ENCODE data around the gene TRPV6. TPM values are rescaled to one million over a fixed set of nuclear protein-coding genes. Genes with fewer than 3 reads are reported as not detected.

The TRPV6 gene
- polyA plus RNA-seq, 1 donor from 2014 or later, result 0.30 TPM

DNA sequence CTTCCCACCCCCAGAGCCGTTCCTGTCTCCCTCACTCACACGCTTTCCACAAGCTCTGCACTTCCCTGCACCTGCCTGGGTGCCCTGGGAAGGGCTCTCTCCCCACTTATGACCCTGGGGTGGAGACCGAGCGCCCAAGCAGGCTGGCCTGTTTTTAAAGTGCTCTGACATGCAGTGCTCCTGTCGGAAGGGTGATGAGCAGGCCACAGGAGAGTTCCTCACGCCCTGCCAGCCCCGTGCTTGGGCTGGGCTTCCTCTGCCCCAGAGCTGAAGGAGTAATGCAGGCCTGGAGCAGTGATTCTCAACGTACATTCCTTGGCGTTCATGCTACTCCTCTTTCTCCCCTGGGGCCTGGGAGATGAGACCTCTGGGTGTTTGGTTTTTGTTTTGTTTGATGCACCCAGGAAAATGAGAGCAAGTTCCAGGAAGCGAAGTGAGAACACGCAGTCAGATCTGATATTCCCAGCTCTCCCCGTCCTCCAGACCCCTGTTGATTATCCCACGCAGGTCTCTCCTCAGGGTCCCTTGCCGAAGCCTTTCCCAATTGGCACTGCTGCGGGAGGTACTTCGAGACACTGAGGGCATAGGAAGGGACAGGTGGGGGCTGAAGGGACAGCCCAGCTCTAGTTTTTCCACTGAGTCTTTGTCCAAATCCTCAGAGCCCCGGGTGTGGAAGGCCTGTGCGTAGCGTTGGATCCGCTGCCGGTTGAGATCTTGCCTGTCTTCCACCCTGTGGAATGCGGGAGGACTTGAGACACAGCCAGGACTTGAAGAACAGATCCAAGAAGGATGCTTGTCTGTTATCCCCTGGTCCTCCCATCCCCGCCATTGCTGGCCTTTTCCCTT is 14.1 kb downstream of the TRPV6 start:
- TF ChIP-seq RAD21 (conservative IDR thresholded peaks at IDR 0.05) (no peak), EP300 (conservative IDR thresholded peaks at IDR 0.05; ENCODE audit: poor library complexity, severe bottlenecking) (no peak), TAF1 (IDR thresholded peaks at IDR 0.05; ENCODE audit: low read depth) (no peak), SMC3 (conservative IDR thresholded peaks at IDR 0.05; ENCODE audit: poor library complexity) (no peak), EZH2 (IDR thresholded peaks at IDR 0.05; ENCODE audit: borderline replicate concordance, insufficient read depth, low read length, poor library complexity, severe bottlenecking) (no peak), POLR2AphosphoS5 (IDR thresholded peaks at IDR 0.05) (no peak), MXI1 (conservative IDR thresholded peaks at IDR 0.05; ENCODE audit: poor library complexity, severe bottlenecking) (no peak)
- TF ChIP-seq, protein P1, sequence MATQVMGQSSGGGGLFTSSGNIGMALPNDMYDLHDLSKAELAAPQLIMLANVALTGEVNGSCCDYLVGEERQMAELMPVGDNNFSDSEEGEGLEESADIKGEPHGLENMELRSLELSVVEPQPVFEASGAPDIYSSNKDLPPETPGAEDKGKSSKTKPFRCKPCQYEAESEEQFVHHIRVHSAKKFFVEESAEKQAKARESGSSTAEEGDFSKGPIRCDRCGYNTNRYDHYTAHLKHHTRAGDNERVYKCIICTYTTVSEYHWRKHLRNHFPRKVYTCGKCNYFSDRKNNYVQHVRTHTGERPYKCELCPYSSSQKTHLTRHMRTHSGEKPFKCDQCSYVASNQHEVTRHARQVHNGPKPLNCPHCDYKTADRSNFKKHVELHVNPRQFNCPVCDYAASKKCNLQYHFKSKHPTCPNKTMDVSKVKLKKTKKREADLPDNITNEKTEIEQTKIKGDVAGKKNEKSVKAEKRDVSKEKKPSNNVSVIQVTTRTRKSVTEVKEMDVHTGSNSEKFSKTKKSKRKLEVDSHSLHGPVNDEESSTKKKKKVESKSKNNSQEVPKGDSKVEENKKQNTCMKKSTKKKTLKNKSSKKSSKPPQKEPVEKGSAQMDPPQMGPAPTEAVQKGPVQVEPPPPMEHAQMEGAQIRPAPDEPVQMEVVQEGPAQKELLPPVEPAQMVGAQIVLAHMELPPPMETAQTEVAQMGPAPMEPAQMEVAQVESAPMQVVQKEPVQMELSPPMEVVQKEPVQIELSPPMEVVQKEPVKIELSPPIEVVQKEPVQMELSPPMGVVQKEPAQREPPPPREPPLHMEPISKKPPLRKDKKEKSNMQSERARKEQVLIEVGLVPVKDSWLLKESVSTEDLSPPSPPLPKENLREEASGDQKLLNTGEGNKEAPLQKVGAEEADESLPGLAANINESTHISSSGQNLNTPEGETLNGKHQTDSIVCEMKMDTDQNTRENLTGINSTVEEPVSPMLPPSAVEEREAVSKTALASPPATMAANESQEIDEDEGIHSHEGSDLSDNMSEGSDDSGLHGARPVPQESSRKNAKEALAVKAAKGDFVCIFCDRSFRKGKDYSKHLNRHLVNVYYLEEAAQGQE (IDR thresholded peaks at IDR 0.05; ENCODE audit: borderline replicate concordance), result no peak
- TF ChIP-seq, protein P2, sequence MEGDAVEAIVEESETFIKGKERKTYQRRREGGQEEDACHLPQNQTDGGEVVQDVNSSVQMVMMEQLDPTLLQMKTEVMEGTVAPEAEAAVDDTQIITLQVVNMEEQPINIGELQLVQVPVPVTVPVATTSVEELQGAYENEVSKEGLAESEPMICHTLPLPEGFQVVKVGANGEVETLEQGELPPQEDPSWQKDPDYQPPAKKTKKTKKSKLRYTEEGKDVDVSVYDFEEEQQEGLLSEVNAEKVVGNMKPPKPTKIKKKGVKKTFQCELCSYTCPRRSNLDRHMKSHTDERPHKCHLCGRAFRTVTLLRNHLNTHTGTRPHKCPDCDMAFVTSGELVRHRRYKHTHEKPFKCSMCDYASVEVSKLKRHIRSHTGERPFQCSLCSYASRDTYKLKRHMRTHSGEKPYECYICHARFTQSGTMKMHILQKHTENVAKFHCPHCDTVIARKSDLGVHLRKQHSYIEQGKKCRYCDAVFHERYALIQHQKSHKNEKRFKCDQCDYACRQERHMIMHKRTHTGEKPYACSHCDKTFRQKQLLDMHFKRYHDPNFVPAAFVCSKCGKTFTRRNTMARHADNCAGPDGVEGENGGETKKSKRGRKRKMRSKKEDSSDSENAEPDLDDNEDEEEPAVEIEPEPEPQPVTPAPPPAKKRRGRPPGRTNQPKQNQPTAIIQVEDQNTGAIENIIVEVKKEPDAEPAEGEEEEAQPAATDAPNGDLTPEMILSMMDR (IDR thresholded peaks at IDR 0.05; ENCODE audit: poor library complexity, severe bottlenecking), result no peak
- no peaks in the 10 kb centered on the region for H3K79me2 ChIP-seq (replicated peaks; ENCODE audit: insufficient read depth, low read length)
- H4K20me1 ChIP-seq (ENCODE audit: insufficient read depth), result no peaks in the 10 kb centered on the region
- no peak overlapping the region for H3K4me3 ChIP-seq (ENCODE audit: low read length)
- H3K36me3 ChIP-seq (ENCODE audit: insufficient read depth, low read length), result no peaks in the 10 kb centered on the region
- no peaks in the 10 kb centered on the region for H3F3A ChIP-seq (ENCODE audit: insufficient read depth, low read length, poor library complexity, severe bottlenecking)
- no peaks in the 10 kb centered on the region for H3K27me3 ChIP-seq (ENCODE audit: insufficient read depth, low read depth, low read length)
- H3K9me3 ChIP-seq (ENCODE audit: low read length), result no peaks in the 10 kb centered on the region
- no peak overlapping the region for H3K9ac ChIP-seq (ENCODE audit: low read length)
- H3K9me2 ChIP-seq (ENCODE audit: insufficient read depth, low read length), result no peaks in the 10 kb centered on the region
- H3K4me2 ChIP-seq (ENCODE audit: low read length), result no peak overlapping the region
- no peak overlapping the region for H3K27ac ChIP-seq (ENCODE audit: low read length)
- no peak overlapping the region for H2AFZ ChIP-seq (ENCODE audit: low read depth, low read length)

DNA sequence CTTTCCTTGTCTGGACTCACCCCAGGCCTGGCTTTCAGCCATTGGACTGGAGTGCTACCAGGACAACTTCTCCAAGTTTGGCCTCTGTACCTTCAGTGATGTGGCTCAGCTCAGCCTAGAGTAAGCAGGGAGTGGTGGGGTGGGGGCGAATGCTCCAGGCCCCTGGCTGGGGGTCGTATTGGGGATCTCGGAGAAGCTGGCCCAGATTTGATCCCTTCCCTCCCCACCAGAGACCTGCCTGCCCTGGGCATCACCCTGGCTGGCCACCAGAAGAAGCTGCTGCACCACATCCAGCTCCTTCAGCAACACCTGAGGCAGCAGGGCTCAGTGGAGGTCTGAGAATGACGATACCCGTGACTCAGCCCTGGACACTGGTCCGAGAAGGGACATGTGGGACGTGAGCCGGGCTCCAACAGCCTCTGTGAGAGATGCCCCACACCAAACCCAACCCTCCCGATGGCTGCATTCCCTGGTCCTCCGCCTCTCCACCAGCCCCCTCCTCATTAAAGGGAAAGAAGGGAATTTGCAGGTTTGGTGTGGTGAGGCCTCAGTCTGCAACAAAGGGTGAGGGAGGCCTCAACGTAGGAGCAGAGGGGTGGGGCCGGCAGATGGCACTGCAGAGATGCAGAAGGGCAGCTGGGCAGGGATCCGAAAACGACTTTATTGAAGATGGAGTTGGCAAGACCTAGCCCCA is 14.8 kb downstream of the TRPV6 start:
- Histone ChIP-seq H2AFZ (ENCODE audit: low read depth, low read length) (no peak overlapping the region), H3K9me2 (ENCODE audit: insufficient read depth, low read length) (no peaks in the 10 kb centered on the region), H3K36me3 (ENCODE audit: insufficient read depth, low read length) (no peaks in the 10 kb centered on the region), H3K9me3 (ENCODE audit: low read length) (no peaks in the 10 kb centered on the region), H3F3A (ENCODE audit: insufficient read depth, low read length, poor library complexity, severe bottlenecking) (no peaks in the 10 kb centered on the region), H3K27me3 (ENCODE audit: insufficient read depth, low read depth, low read length) (no peaks in the 10 kb centered on the region), H3K9ac (ENCODE audit: low read length) (no peak overlapping the region), H3K79me2 (replicated peaks; ENCODE audit: insufficient read depth, low read length) (no peaks in the 10 kb centered on the region), H3K27ac (ENCODE audit: low read length) (no peak overlapping the region), H4K20me1 (ENCODE audit: insufficient read depth) (no peaks in the 10 kb centered on the region), H3K4me3 (ENCODE audit: low read length) (no peak overlapping the region), H3K4me2 (ENCODE audit: low read length) (no peak overlapping the region)
- TF ChIP-seq RAD21 (conservative IDR thresholded peaks at IDR 0.05), result no peak
- no peak for TF ChIP-seq TAF1 (IDR thresholded peaks at IDR 0.05; ENCODE audit: low read depth)
- TF ChIP-seq, protein P1 (IDR thresholded peaks at IDR 0.05; ENCODE audit: borderline replicate concordance), result no peak
- TF ChIP-seq MXI1 (conservative IDR thresholded peaks at IDR 0.05; ENCODE audit: poor library complexity, severe bottlenecking), result no peak
- TF ChIP-seq EP300 (conservative IDR thresholded peaks at IDR 0.05; ENCODE audit: poor library complexity, severe bottlenecking), result no peak
- TF ChIP-seq EZH2 (IDR thresholded peaks at IDR 0.05; ENCODE audit: borderline replicate concordance, insufficient read depth, low read length, poor library complexity, severe bottlenecking), result no peak
- TF ChIP-seq POLR2AphosphoS5 (IDR thresholded peaks at IDR 0.05), result no peak
- TF ChIP-seq, protein P2 (IDR thresholded peaks at IDR 0.05; ENCODE audit: poor library complexity, severe bottlenecking), result no peak
